HG03457 (cell line): Measurements from ENCODE around the gene ANKS6.
"Not testable (repeated sequence)": the region's sequence is repeated elsewhere in the genome, so short reads cannot be mapped to it uniquely, and the experiment has no call there.

Experiments used
- ATAC-seq: cut with Tn5 transposase; IDR thresholded peaks from one replicate; pipeline ENCODE4 v1.9.1; 2021; ENCODE audit warnings: moderate number of reproducible peaks; ENCODE audit not compliant: unreplicated experiment

Gene ANKS6

DNA sequence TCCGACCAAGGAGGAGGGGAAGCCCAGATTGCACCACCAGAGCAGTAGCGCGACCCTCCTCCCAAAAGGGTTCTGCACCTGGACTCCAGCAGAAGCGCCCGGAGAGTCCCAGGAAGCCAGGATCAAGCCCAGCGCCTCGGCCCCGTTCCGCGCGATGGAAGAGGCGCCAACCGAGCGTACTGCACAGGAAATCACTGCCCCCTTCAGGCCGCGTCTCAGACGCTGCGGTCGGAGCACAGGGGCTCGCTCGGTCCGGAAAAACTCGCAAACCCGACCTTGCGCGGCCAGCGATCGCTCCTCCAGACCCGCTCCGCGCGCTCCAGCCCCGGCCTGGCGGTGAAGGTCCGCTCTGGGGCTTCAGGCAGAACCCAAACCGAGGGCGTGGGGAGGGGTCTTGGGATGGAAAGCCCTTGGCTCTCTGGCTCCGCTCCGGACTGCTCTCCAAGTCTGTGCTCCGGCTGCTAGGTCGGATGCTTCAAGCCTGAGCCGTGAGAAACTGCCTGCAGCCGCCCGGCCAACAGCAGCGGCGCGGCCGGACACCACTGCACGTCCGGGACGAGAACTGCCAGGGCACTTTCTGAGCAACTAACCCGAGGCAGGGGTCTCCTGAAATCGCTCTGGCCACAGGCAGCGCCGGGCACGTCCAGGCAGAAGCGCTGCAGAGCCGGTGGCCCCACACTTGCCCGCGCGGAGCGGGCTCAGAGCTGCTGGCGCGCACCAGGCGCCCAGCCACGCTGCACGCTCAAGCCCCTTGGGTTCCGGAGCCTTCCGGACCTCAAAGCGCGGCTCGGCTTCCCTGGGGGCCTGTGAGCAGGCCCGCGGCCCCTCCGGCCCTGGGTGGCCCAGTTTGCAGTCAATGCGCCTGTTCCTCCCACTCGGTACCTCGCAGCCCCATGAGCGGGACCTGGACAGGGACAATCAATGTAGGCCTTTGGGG is 88.9 kb downstream of the ANKS6 start:
- no peak for ATAC-seq

DNA sequence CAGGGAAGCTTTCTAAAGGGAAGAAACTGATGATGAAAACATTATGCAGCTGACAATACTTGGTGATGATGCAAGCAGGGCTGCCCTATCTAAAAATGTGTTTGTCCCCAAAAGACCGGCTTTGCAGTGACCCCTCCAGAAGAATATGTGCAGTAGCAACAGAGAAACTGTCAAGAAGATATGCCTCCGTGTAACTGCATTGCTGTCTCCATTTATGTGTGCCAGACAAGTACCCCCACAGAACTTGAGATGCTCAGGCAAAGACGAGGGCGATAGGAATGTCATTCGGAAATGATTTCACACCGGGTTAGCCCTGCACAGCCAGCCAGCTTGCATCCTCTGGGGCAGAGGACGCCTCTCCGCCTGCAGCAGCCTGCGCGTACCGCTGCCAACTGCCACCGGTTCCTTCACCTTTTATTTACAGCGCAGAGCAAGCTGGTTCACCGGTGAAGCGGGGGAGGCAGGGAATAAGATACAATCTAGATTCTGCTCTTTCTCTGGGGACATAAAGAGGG is 89.6 kb downstream of the ANKS6 start:
- ATAC-seq, result no peak

DNA sequence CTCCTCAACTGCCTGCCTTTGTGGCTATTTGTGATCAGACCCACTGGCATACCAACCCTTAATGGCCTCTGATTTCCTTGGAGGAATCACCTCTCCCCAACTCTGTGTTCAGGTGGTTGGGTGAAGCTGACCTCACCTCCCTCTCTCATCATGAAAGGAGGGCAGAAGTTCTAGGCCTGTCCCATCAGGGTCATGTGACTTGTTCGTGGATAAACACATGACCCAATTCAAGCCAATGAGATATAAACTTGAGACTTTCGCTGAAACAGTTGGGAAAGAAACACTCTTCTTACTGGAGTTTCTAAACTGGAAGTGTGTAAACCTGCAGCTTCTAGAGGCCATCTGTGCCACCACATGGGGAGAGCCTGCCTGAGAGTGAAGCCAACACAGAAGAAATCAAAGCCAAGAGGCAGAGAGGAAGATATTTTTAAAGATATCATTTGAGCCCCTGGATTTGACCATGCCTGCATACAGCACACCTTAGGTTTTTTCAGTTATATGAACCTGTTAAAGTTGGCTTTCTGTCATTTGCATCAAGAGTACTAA is 93.4 kb downstream of the ANKS6 start:
- ATAC-seq, result no peak

DNA sequence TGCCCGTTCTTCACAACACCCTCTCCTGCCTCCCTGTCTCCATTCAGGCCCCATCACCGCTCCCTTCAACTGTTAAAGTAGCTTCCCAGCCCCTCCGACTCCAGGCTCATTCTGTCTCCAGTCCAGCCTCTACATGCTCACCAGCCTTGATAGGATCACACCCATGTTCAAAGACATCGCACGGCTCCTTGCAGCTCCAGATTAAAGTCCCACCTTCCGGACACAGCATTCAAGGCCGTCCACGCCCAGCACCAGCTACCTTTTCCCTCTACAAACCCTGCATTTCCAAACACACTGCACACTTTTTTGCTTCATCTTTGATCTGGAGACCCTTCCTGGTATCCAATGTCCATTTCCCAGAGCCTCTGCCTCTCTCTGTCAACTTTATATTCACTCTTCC is 94.0 kb downstream of the ANKS6 start:
- no peak for ATAC-seq

DNA sequence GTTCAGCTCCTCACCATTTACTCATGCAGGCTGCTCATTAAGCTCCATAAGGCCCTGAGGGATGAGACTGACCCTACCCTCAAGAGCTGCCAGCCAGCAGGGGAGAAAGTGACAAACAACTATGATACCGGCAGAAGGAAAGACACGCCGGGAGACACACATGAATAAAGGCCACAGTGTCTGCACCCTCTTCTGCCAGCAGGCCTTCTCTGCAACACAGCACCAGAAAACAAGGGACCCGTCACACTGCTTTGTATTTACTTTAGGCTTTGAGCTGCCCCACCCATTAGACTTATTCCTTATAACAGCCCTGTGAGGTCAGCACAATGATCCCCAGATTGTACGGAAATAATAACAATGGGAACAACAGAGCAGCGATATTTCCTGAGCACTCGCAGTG is 94.8 kb downstream of the ANKS6 start:
- ATAC-seq, result no peak

DNA sequence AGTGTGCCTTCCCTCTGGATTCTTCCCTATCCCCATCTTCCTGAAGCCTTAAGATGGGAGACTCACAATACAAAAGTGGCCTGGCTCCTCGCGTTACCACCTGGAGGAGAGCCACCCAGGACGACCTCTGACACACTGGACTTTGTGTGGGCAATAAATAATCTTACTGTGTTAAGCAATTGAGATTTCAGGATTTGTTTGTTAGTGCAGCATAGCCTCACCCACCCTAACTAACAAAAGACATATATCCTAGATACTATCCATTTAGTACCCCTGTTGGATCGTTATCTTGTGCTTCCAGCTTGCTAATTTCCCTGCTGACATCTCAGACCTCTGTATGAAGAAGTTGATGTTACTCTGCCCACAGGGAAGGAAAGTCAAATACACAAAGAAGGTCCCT is 95.6 kb downstream of the ANKS6 start:
- no peak for ATAC-seq

DNA sequence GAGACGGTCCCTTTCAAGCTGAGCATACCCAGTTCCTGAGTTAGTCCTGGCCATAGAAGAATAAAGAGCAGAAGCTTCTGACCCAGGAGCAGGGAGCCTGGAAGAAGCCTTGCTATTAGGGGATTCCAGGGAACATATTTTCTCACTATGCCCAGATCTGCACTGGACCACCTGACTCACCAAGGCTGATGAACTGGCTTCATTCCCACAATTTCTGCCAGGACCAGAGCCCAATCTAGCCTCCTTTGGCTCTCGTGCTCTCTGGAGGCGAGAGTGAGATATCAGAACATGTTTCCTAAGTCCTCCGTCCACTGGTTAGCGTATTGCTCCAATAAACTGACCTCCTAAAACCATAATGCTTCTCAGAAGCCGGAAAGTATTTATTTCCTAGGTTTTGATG is 97.5 kb downstream of the ANKS6 start:
- ATAC-seq, result no peak

DNA sequence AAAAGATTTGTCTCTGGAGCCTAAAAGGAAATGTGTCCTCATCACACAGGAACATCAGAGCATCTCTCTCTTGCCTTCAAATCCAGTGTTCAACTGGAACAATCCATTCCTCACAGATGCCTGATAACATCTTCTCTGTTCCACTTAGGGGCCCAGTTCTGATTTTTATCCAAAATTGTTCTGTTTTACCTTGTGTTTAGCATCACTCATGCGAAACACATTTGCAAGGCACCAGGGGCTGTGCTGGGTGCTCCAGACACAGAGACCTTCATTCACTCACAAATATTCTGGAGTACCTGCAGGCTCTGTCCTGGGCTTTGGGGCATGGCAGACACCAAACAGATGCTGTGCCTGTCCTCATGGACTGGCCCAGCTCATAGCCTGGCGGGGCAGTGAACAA is 101.4 kb downstream of the ANKS6 start:
- ATAC-seq, result no peak

DNA sequence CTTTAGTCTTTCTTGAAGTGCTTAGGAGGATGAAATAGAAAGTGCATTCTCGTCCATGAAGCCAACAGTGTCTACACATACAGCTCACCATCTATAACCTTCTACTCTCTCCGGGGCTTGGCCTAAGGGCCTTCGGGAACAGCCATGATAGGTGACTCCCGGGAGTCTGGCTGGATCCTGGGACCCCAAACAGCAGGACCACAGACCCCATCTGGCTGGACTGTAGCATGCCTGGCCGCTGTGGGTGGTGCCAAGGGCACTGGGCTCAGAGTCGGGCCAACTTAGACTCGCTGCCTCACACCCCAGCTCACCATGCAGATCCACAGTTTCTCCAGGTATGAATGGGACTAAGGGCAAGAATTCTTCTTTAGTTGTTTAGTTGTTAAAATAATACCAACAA is 104.0 kb downstream of the ANKS6 start:
- ATAC-seq, result no peak

DNA sequence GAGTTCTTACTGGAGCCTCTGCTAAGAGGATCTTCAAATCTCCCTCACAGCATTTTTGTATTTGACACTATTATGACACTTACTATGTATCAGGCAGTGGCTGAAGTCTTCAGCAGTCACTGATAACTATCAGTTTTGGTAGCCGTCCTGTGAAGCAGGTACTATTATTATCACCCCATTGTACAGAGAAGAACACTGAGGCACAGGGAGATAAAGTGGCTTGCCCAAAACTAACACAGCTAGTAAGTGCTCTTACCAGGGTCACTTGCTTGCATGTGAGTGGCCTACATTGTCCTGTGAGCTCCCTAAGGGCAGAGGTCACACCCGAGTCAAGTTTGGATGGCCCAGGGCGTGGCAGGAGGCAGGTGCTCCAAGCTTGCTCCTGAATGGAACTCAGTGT is 104.5 kb downstream of the ANKS6 start:
- ATAC-seq, result no peak

DNA sequence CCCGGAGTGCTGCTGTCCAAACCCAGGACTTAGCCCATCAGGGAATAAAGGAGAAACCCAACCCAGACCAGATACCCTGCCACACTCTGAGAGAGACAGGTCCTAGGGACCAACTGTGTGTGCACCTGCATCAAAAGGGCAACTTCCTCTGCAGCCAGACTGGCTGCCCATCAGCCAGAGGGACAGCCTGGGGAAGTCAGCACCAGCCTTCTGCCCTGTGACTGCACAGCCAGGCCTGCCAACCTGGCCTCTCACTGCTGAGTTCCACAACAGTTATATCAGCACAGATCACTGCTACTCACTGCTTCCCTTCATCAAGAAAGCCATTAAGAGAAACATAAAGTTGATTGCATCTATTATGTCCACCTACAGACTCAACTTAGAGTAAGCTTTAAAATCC is 105.7 kb downstream of the ANKS6 start:
- no peak for ATAC-seq

DNA sequence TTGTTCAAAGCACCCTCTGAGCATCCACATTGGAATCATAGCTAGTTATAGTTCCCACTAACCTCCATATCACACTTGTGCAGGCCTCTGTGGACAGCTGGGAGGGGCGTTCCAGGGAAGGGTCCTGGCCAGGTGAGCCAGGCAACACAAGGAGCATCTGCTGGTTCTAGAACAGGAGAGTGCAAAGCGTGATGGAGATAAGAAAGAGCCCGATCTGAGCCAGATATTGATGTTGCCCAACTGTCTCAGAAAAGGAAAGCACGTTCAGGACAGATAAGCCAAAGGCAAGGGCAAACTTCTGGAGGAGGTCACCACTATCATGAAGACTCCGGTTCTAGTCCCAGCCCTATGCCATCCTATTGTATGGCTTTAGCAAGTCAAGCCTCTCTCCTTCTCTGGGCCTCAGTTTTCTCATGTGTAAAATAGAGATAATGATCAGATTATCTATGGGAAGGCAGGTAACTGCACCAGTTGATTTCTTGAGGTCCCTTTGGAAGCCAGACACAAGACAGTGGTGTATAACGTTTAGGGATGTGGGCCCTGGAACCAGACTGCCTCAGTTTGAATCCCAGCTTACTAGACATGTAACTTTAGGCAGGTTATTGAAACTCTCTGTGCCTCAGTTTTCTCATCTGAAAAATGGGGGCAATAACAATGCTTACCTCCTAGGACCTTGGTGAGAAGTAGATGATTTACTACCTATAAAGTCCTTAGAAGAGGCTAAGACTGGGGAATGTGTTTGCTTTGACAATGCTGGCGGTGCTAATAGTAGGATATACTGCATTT is 107.5 kb downstream of the ANKS6 start:
- no peak for ATAC-seq

DNA sequence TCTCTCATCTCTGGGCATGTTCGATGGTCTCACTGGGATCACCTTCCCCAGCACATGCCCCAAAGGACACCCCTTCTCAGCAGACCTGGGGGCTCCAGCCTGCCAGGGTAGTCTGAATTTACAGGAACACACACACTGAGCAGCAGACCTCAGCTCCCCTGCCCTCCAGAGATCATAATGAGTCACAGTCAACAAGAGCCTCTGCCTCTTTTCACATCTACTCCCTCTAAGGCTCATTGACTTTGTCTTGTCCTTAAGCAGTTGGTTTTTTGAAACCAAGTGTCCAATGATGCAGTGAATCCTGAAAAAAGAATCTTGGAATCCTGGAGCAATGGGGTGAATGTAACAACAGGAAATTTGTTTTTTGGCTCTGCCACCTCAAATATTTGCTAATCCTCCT is 108.4 kb downstream of the ANKS6 start:
- no peak for ATAC-seq

DNA sequence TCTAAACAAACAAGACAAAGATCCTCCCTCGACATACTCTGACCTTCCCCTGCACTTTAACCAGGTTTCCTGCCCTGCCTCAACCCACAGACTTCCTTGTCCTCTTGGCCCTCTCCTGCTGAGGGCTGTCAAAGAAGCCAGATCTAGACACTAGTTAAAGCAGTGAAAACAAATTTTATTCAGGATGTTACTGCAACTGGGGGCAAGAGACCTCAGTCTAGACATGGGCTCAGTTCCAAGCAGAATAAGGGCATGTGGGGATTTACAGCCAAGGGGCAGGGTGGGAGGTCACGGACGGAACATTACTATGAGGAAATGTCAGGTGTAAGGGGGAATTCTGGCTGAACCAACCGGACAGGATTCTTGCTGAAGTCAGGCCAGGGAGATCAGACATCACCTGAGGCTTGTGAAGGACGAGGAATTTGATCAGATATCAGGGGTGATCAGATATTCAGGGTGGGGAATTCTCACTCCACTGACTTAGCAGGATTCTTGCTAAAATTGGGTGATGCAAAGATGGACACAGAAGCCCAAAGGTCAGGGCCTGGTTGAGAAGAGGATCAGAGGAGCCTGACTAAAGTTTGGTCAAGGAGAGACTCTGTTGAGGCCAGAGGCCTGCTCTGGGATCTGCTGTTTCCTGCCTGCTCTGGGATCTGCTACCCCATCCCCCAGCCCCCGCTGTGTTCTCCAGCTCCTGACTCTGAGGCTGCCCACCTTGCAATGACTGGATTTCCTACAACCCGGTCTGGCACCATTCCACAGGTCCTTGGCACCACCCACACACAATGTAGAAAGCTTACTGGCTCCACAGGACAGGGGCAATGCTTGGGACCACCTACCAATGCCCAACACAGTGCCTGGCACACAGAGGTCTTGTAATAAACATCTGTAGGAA is 109.1 kb downstream of the ANKS6 start:
- no peak for ATAC-seq

DNA sequence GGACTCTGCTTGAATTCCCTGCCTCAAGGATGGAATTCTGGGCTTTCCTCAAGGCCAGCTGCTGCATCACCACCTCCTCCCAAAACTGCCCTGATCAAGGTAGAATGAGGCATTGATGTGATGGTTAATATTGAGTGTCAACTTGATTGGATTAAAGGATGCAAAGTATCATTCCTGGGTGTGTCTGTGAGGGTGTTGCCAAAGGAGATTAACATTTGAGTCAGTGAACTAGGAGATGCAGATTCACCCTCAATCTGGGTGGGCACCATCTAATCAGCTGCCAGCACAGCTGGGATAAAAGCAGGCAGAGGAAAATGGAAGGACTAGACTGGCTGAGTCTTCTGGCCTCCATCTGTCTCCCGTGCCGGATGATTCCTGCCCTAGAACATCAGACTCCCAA is 111.5 kb downstream of the ANKS6 start:
- ATAC-seq, result not testable (repeated sequence)
